Peyer's patch (tissue), 4 donors: Measurements from ENCODE around the gene ARHGEF3.

Source experiments
- CTCF ChIP-seq, 6 experiments: fragments of 450-650 bp in 4 of 6; fragments of 200-600 bp in 2 of 6; sonication (generic) in 1 of 6; IDR thresholded peaks; one replicate each; pipeline ENCODE4 v1.5.1; 2017 to 2019; ENCODE audit warnings: antibody characterized with exemption in 6 of 6, mild to moderate bottlenecking in 3 of 6, moderate library complexity in 1 of 6
- POLR2A ChIP-seq, 2 donors: fragments of 450-650 bp; IDR thresholded peaks; one replicate each; pipeline ENCODE4 v1.5.1; 2017; ENCODE audit warnings: antibody characterized with exemption in 2 of 2, mild to moderate bottlenecking in 2 of 2, moderate library complexity in 2 of 2

- no peak for TF ChIP-seq CTCF (IDR thresholded peaks at IDR 0.05)
- TF ChIP-seq POLR2A (IDR thresholded peaks at IDR 0.05) = no peak
These were observed 30.4 kb downstream of the ARHGEF3 start for GRCh38 chr3:56771376-56771775.
